Osteocyte (in vitro differentiated cells): ENCODE data around the gene AGO3. TPM values are rescaled to one million over a fixed set of nuclear protein-coding genes. Genes with fewer than 3 reads are reported as not detected.

ENCODE experiments used
- DNase-seq: peaks from one replicate; pipeline ENCODE4 v3.0.0; 2021; ENCODE audit warnings: mixed read lengths; ENCODE audit not compliant: unreplicated experiment; ENCODE audit errors: extremely low spot score
- H3K27ac Mint-ChIP-seq: one replicate; pipeline ENCODE4 v1.8.0; 2021; ENCODE audit warnings: mild to moderate bottlenecking, mixed read lengths; ENCODE audit not compliant: unreplicated experiment
- H3K27me3 Mint-ChIP-seq: one replicate; pipeline ENCODE4 v1.8.0; 2021; ENCODE audit warnings: mixed read lengths; ENCODE audit not compliant: unreplicated experiment
- H3K36me3 Mint-ChIP-seq: one replicate; pipeline ENCODE4 v1.8.0; 2021; ENCODE audit warnings: mixed read lengths; ENCODE audit not compliant: unreplicated experiment
- H3K4me1 Mint-ChIP-seq: one replicate; pipeline ENCODE4 v1.8.0; 2021; ENCODE audit warnings: mixed read lengths; ENCODE audit not compliant: unreplicated experiment
- H3K4me3 Mint-ChIP-seq: one replicate; pipeline ENCODE4 v1.8.0; 2021; ENCODE audit warnings: mild to moderate bottlenecking, moderate library complexity, mixed read lengths; ENCODE audit not compliant: unreplicated experiment
- H3K9me3 Mint-ChIP-seq: one replicate; pipeline ENCODE4 v1.8.0; 2021; ENCODE audit warnings: mixed read lengths; ENCODE audit not compliant: unreplicated experiment
- CTCF ChIP-seq: fragments of 200-600 bp; sonication (generic); IDR thresholded peaks from 2 replicates; pipeline ENCODE4 v1.5.0; 2021; ENCODE audit warnings: antibody characterized with exemption, mild to moderate bottlenecking, moderate library complexity
- total RNA-seq: library from RNA; stranded (reverse); gene quantifications from 2 replicates; pipeline ENCODE4 v1.2.1, GENCODE V29; 2021

Gene AGO3
- total RNA-seq, 1 donor from 2014 or later: 34.2 TPM

GRCh38 chr1:36053978-36054377, 123.1 kb downstream of the AGO3 start:
- Mint-ChIP-seq H3K36me3 (peaks cover 23% of the 10 kb centered on the region), H3K9me3 (no peaks in the 10 kb centered on the region), H3K27me3 (no peaks in the 10 kb centered on the region), H3K4me1 (no peaks in the 10 kb centered on the region), H3K4me3 (no peak overlapping the region), H3K27ac (no peak overlapping the region)
- no peak for TF ChIP-seq CTCF
- DNase-seq: no peak

GRCh38 chr1:36055706-36056105, 124.8 kb downstream of the AGO3 start:
- DNase-seq: no peak
- Mint-ChIP-seq H3K36me3 (peaks cover 18% of the 10 kb centered on the region), H3K4me3 (no peak overlapping the region), H3K9me3 (no peaks in the 10 kb centered on the region), H3K27me3 (no peaks in the 10 kb centered on the region), H3K4me1 (no peaks in the 10 kb centered on the region), H3K27ac (no peak overlapping the region)
- TF ChIP-seq CTCF: no peak

GRCh38 chr1:36062315-36062714, 131.4 kb downstream of the AGO3 start:
- no peak overlapping the region for H3K4me3 Mint-ChIP-seq
- no peak for TF ChIP-seq CTCF
- no peaks in the 10 kb centered on the region for H3K27me3 Mint-ChIP-seq
- H3K36me3 Mint-ChIP-seq: peaks cover 10% of the 10 kb centered on the region
- no peak overlapping the region for H3K27ac Mint-ChIP-seq
- H3K4me1 Mint-ChIP-seq: no peaks in the 10 kb centered on the region
- no peaks in the 10 kb centered on the region for H3K9me3 Mint-ChIP-seq
- no peak for DNase-seq

- H3K27me3 Mint-ChIP-seq: no peaks in the 10 kb centered on the region
- no peak overlapping the region for H3K4me3 Mint-ChIP-seq
- DNase-seq: no peak
- peaks cover 7% of the 10 kb centered on the region for H3K36me3 Mint-ChIP-seq
- no peaks in the 10 kb centered on the region for H3K9me3 Mint-ChIP-seq
- TF ChIP-seq CTCF: no peak
- no peaks in the 10 kb centered on the region for H3K4me1 Mint-ChIP-seq
- no peak overlapping the region for H3K27ac Mint-ChIP-seq
These were observed 137.0 kb downstream of the AGO3 start for GRCh38 chr1:36067871-36068270.

- no peak for TF ChIP-seq CTCF
- no peaks in the 10 kb centered on the region for H3K4me1 Mint-ChIP-seq
- H3K27me3 Mint-ChIP-seq: no peaks in the 10 kb centered on the region
- peaks cover 7% of the 10 kb centered on the region for H3K36me3 Mint-ChIP-seq
- H3K4me3 Mint-ChIP-seq: no peak overlapping the region
- no peak for DNase-seq
- no peaks in the 10 kb centered on the region for H3K9me3 Mint-ChIP-seq
- H3K27ac Mint-ChIP-seq: no peak overlapping the region
These were observed 138.0 kb downstream of the AGO3 start for GRCh38 chr1:36068866-36069265.
